Mammary epithelial cell (primary cell): ENCODE measurements around the gene FABP2.

ENCODE experiments used
- EZH2 ChIP-seq: IDR thresholded peaks from 2 replicates; pipeline ENCODE4 v1.6.1; 2012; ENCODE audit warnings: low read length, inconsistent platforms, borderline replicate concordance
- TF ChIP-seq, protein P1 (sequence below), 2 donors: IDR thresholded peaks in 1 of 2; conservative IDR thresholded peaks in 1 of 2; 2 replicates each; pipeline ENCODE4 v1.5.1; 2011 to 2012; ENCODE audit warnings: inconsistent platforms in 2 of 2, low read length in 2 of 2, mild to moderate bottlenecking in 2 of 2, control low read depth in 1 of 2, low read depth in 1 of 2; ENCODE audit not compliant: insufficient read depth in 1 of 2; ENCODE audit errors: extremely low read depth in 1 of 2

DNA sequence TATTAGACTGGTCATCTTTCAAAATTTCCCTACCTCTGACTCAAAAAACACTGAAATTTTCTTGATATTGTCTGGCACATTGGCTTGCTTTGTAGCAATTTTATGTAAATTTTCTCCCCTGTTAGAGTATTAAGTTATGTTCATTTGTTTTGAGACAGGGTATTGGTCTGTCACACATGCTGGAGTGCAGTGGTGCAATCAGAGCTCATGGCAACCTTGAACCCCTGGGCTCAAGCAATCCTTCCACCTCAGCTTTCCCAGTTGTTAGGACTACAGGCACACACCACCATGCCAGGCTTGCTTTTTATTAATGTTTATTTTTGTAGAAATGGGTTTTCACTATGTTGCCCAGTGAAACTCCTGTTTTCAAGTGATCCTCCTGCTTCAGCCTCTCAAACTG is 17.5 kb downstream of the FABP2 start:
- TF ChIP-seq, protein P1, sequence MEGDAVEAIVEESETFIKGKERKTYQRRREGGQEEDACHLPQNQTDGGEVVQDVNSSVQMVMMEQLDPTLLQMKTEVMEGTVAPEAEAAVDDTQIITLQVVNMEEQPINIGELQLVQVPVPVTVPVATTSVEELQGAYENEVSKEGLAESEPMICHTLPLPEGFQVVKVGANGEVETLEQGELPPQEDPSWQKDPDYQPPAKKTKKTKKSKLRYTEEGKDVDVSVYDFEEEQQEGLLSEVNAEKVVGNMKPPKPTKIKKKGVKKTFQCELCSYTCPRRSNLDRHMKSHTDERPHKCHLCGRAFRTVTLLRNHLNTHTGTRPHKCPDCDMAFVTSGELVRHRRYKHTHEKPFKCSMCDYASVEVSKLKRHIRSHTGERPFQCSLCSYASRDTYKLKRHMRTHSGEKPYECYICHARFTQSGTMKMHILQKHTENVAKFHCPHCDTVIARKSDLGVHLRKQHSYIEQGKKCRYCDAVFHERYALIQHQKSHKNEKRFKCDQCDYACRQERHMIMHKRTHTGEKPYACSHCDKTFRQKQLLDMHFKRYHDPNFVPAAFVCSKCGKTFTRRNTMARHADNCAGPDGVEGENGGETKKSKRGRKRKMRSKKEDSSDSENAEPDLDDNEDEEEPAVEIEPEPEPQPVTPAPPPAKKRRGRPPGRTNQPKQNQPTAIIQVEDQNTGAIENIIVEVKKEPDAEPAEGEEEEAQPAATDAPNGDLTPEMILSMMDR (conservative IDR thresholded peaks at IDR 0.05 in 1 of 2, IDR thresholded peaks at IDR 0.05 in 1 of 2; ENCODE audit: extremely low read depth in 1 of 2, insufficient read depth in 1 of 2, low read depth in 1 of 2, low read length in 2 of 2): no peak
- TF ChIP-seq EZH2: no peak
